Panc1 (cell line): ENCODE measurements around the gene ZNF503.

ENCODE experiments used
- CTCF ChIP-seq: fragments of 450-650 bp; IDR thresholded peaks from 2 replicates; pipeline ENCODE4 v1.5.1; 2017; ENCODE audit warnings: mild to moderate bottlenecking
- REST ChIP-seq, 2 experiments: IDR thresholded peaks; 2 replicates each; pipeline ENCODE4 v1.6.1; 2011 to 2012; ENCODE audit warnings: low read depth in 2 of 2, control low read depth in 1 of 2, low read length in 1 of 2, mild to moderate bottlenecking in 1 of 2, moderate library complexity in 1 of 2; ENCODE audit not compliant: insufficient read depth in 1 of 2

GRCh38 chr10:75395932-75396630 lies 5.5 kb downstream of the ZNF503 start:
- no peak for TF ChIP-seq CTCF
- TF ChIP-seq REST (IDR thresholded peaks at IDR 0.05; ENCODE audit: insufficient read depth in 1 of 2, low read depth in 2 of 2, low read length in 1 of 2), result no peak
